Chondrocyte (in vitro differentiated cells): ENCODE results near the gene TOP3B. TPM values are rescaled to one million over a fixed set of nuclear protein-coding genes. Genes with fewer than 3 reads are reported as not detected.

Experiments used
- DNase-seq: peaks from one replicate; pipeline ENCODE4 v3.0.0; 2021; ENCODE audit warnings: mixed read lengths, low spot score
- H3K27ac Mint-ChIP-seq: one replicate; pipeline ENCODE4 v1.8.0; 2021; ENCODE audit warnings: mild to moderate bottlenecking, moderate library complexity, mixed read lengths; ENCODE audit not compliant: unreplicated experiment
- H3K27me3 Mint-ChIP-seq: 2 replicates; pipeline ENCODE4 v1.8.0; 2021; ENCODE audit warnings: low read depth, mixed read lengths
- H3K36me3 Mint-ChIP-seq: 2 replicates; pipeline ENCODE4 v1.8.0; 2021; ENCODE audit warnings: low read depth, mixed read lengths
- H3K4me1 Mint-ChIP-seq: 2 replicates; pipeline ENCODE4 v1.8.0; 2021; ENCODE audit warnings: low read depth, mild to moderate bottlenecking, mixed read lengths
- H3K4me3 Mint-ChIP-seq: one replicate; pipeline ENCODE4 v1.8.0; 2021; ENCODE audit warnings: mild to moderate bottlenecking, moderate library complexity, mixed read lengths; ENCODE audit not compliant: unreplicated experiment
- H3K9me3 Mint-ChIP-seq: 2 replicates; pipeline ENCODE4 v1.8.0; 2021; ENCODE audit warnings: low read depth, mixed read lengths
- CTCF ChIP-seq: fragments of 200-600 bp; sonication (generic); IDR thresholded peaks from 2 replicates; pipeline ENCODE4 v1.5.0; 2021; ENCODE audit warnings: antibody characterized with exemption, mild to moderate bottlenecking, moderate library complexity
- total RNA-seq: library from RNA; stranded (reverse); gene quantifications from 3 replicates; pipeline ENCODE4 v1.2.1, GENCODE V29; 2021

Gene TOP3B
- total RNA-seq, 1 donor from 2014 or later: 25.8 TPM

GRCh38 chr22:21968452-21969129 is 14.0 kb downstream of the TOP3B start:
- Mint-ChIP-seq H3K9me3 (no peaks in the 10 kb centered on the region), H3K27ac (peak overlapping the region; percentile 45), H3K27me3 (no peaks in the 10 kb centered on the region), H3K36me3 (peaks cover 34% of the 10 kb centered on the region), H3K4me3 (no peak overlapping the region), H3K4me1 (no peaks in the 10 kb centered on the region)
- TF ChIP-seq CTCF: no peak
- no peak for DNase-seq

- H3K36me3 Mint-ChIP-seq: peaks cover 36% of the 10 kb centered on the region
Observed at GRCh38 chr22:21967693-21968271, 14.8 kb downstream of the TOP3B start.

GRCh38 chr22:21966643-21967516 is 15.7 kb downstream of the TOP3B start:
- Mint-ChIP-seq H3K36me3 (peaks cover 41% of the 10 kb centered on the region), H3K27ac (no peak overlapping the region), H3K4me3 (no peak overlapping the region), H3K27me3 (no peaks in the 10 kb centered on the region), H3K9me3 (no peaks in the 10 kb centered on the region), H3K4me1 (no peaks in the 10 kb centered on the region)
- TF ChIP-seq CTCF: no peak
- no peak for DNase-seq

More at GRCh38 chr22:21967693-21968271, 14.8 kb downstream of the TOP3B start:
- no peak for DNase-seq
- TF ChIP-seq CTCF: no peak
- Mint-ChIP-seq H3K27ac (no peak overlapping the region), H3K27me3 (no peaks in the 10 kb centered on the region), H3K4me1 (no peaks in the 10 kb centered on the region), H3K4me3 (no peak overlapping the region), H3K9me3 (no peaks in the 10 kb centered on the region)

GRCh38 chr22:21965762-21966288 is 16.8 kb downstream of the TOP3B start:
- Mint-ChIP-seq H3K36me3 (peaks cover 37% of the 10 kb centered on the region), H3K9me3 (no peaks in the 10 kb centered on the region), H3K27ac (no peak overlapping the region), H3K27me3 (no peaks in the 10 kb centered on the region), H3K4me1 (no peaks in the 10 kb centered on the region), H3K4me3 (no peak overlapping the region)
- no peak for DNase-seq
- TF ChIP-seq CTCF: no peak

- H3K9me3 Mint-ChIP-seq: no peaks in the 10 kb centered on the region
- H3K4me1 Mint-ChIP-seq: no peaks in the 10 kb centered on the region
- H3K4me3 Mint-ChIP-seq: no peak overlapping the region
- TF ChIP-seq CTCF: no peak
- DNase-seq: no peak
- H3K36me3 Mint-ChIP-seq: peaks cover 33% of the 10 kb centered on the region
- no peaks in the 10 kb centered on the region for H3K27me3 Mint-ChIP-seq
- H3K27ac Mint-ChIP-seq: no peak overlapping the region
Observed at GRCh38 chr22:21964918-21965484, 17.6 kb downstream of the TOP3B start.
